Ramos (cell line): ENCODE measurements around the gene C2orf76.
"Not testable (repeated sequence)": the region's sequence is repeated elsewhere in the genome, so short reads cannot be mapped to it uniquely, and the experiment has no call there.

ENCODE experiments used
- in situ Hi-C: fragments of 300-500 bp; cut with MboI; formaldehyde crosslinking; loops from one replicate; pipeline ENCODE4 v1.14.3; 2022; ENCODE audit warnings: low sequenced_read_pairs; ENCODE audit not compliant: unreplicated experiment

The C2orf76 gene

DNA sequence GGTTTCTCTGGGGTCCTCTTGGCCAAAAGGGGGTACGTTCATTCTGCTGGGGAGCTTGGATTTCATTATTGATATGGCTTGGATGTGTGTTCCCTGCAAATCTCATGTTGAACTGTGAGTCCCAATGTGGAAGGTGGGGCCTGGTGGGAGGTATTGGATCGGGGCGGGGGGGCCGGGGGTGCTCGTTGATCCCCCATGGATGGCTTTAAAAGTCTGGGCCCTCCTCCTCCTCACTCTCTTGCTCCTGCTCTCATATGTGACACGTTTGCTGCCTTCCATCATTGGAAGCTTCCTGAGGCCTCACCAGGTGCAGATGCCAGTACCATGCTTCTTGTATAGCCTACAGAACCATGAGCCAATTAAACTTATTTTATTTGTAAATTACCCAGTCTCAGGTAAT is 11.9 kb upstream of the C2orf76 start:
- in situ Hi-C loops, result no loop called here

DNA sequence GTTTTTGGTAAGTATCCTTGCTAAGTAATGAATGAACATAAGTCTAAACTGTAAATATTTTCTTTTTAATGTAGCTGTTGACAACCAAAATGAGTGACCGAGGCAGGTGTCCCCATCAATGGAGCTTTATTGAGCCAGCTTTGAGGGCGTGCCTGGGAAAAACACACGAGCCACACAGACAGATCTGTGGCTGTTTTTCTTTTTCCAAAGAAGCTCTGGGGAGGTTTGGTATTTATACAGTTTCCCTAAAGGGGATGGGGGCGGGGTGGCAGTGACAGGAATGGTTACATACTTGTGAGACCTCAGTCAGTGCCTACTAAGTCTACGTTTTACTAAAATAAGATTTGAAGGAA is 11.3 kb upstream of the C2orf76 start:
- in situ Hi-C loops, result no loop called here

DNA sequence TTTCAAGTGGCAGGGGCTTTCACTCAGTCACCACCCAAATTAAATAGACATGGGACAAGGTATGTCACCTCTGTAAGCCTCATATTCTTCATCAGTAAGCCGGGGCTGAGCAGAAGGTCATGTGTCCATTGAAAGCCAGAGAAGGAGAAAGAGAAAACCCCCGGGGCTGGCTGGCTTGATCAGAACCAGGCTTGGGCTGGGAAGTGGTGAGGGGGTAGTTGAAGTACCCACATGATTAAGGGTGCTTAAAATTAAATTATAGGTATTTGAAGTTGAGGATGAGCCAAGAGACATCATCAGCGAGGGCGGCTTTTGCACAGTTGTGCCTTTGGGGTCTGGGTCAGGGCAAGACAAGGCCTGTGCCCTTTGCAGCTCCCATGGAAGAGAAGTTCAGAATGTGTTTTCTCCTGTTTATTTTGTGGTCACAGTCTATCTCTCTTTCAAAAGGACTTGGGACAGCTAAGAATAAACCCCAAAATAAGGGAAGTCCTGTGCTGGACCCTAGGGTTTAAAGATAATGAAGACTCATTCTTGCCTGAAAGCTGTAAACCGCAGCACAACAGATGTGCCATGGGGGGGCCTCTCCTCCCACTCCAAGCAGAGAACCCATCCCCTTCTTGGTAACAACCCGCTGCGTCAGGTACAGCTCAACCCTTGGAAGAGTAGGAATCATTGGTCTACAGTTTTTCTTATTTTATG is 10.8 kb upstream of the C2orf76 start:
- in situ Hi-C loops, result no loop called here

DNA sequence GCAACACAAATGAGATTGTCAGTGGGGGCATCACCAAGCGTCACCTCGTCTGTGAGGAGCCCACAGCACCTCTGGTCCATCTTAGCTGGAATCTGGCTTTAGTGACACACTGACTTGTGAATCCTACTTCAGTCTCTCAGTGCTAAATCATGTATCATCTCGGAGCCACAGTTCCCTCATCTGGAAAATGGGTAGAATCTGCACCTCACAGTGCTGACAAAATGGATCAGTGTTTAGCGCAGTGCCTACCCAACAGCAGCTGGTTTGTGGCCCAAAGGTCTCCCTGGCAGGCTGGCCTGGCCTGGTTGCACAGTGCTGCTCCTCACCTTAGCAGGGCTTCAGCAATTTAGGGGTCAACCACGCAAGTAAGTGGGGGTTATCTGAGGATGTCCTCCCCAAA is 10.2 kb upstream of the C2orf76 start:
- in situ Hi-C loops, result no loop called here

DNA sequence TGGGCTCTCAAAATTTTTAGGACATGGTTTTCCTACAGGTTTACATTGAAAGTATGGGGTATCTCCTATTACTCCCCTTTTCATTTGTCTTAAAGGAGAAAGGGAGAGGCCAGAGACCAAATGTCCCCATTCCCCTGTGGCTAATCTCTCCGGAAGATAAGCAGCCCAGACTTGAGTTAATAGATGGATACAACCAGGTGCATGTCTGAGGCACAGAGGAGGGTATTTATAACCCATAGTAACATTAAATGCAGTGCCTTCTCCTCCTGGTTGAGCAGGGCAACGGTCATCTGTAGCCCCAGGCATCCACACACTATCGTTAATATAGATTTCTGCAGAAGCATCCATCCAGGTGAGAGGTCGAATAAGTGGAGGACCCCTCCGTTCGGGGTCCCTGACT is 9.8 kb upstream of the C2orf76 start:
- in situ Hi-C loops, result not testable (repeated sequence)

DNA sequence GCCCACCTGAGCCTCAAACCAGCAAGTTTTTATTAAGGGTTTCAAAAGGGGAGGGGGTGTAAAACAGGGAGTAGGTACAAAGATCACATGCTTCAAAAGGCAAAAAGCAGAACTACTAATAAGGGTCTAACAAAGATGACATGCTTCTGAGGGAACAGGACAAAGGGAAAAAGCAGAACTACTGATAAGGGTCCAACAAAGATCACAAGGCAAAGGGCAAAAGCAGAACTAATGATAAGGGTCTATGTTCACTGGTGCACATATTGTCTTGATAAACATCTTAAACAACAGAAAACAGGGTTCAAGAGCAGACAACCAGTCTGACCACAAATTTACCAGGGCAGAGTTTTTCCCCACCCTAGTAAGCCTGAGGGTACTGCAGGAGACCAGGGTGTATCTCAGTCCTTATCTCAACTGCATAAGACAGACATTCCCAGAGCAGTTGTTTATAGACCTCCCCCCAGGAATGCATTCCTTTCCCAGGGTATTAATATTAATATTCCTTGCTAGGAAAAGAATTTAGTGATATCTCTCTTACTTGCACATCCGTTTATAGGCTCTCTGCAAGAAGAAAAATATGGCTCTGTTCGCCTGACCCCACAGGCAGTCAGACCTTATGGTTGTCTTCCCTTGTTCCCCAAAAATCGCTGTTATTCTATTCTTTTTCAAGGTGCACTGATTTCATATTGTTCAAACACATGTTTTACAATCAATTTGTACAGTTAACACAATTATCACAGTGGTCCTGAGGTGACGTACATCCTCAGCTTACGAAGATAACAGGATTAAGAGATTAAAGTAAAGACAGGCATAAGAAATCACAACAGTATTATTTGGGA is 7.5 kb upstream of the C2orf76 start:
- in situ Hi-C loops, result not testable (repeated sequence)

DNA sequence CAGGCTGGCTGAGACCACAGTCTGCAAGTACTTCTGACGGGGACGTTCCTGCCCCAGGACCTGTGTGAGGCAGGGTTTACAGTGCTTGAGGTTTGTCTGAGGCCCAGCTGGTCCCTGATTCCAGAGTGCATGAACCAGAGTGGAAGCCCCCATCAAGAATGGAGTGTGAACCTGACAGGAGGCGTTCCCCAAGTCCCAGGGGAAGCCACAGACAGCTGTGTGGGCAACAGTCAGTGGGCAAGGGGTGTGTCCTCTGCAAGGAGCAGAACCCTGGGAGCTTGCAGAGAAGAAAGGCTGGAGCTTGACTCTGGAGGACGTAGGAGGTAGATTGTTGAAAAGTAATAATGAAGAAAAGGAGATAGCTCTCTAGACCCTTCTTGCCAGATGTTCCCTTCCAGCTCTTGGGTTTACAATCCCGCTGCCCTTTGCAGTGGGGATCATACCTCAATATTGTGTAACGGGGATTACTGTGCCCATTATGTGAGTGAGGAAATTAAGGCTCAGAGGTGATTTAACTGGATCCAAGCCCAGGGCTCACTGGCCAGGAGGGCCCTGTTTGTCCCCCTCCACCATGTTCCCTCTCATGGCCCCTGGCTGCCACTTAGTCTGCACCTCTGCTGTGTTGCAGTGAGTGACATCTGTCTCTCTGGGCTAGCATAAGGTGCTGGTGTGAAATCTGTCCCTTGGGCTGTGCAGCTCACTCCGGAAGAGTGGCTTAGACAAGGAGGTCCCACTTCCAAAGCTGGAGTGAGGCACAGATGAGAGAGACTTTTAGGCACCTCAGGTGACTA is 6.3 kb upstream of the C2orf76 start:
- in situ Hi-C loops, result no loop called here

DNA sequence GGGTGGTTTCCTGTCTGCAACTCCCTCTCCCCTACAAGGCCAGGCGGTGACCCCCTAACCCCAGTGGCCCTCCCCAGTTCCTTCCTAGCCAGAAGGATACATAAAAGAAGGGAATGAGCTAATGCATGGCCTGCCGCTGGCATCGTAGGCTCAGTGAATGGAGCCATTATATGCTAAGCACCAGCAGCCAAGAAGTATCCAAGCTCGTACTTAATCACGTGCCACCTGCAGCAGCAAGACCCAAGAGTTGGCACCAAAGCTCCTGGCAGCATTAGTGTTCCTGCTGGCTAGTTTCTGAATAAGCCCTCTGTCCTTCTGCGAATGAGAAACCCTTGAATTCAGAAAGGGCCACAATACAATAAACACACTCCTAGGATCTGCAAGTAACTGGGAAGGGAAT is 4.5 kb upstream of the C2orf76 start:
- in situ Hi-C loops, result no loop called here

DNA sequence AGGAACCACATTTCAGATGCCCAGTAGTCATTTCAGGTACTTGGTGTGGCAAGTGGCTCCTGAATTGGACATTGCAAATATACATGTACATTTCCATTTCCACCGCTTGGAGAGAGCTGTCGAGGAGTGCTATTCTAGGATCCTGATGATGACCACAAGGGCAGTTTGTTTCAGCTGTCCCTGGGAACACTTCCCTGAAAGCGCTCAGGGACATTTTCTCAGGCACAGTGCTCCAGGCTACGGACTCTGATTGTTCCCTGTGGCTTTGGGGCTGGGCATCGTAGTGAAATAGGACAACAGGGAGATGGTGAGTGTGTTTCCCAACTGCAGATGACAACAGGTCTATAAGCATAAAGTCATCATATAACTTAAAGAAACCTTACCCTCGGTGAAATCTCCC is 3.2 kb upstream of the C2orf76 start:
- in situ Hi-C loops, result no loop called here

DNA sequence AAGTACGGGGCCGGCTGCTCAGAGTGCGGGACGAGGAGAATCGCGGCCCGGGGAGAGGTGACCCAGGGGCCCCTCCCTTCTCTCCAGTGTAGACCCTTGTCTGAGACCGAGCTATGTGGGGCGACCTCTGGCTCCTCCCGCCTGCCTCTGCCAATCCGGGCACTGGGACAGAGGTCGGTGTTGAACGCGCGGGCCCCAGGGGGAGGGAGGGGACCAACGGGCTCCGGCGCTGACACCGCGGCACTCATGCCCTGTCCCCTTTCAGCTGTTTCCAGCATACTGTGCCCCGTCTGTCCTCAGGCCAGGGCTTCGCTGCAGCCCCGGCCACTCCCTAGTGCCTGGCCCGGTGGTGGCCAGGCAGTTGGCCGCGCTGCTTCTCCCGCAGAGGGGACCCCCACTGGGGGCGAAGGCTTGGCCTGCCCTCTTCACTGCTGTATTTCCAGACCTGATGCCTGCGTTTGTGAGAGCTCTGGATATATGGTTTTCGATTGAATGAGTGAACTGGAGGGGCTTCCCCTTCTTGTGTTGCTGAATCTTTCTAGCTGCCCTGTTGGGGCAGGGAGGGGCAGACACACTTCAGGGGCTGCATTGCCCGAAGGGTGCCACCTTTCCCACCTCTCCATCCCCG is 952 bp upstream of the C2orf76 start:
- in situ Hi-C loops, result no loop called here

DNA sequence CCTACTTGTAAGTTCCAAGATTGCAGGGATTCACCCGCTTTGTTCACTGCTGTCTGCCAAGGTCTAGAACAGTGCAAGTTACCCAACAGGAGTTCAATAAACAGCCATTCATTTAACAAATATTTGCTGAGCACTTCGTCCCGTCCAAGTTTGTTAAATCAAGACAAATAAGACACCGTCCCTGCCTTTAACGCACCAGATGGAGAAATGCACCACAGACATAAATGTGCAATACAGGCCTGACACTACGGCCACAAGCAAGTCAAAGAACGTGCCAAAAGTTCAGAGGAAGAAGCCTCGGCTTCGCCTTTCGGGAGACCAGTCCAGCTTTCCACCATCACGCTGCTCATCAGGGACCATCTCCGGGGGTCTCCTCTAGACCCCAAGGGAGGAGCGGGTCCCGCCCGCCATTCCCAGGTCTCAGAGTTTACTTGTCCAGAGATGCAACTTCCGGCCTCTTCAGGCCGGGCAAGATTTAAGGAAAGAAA is 429 bp downstream of the C2orf76 start:
- in situ Hi-C loops, result no loop called here

DNA sequence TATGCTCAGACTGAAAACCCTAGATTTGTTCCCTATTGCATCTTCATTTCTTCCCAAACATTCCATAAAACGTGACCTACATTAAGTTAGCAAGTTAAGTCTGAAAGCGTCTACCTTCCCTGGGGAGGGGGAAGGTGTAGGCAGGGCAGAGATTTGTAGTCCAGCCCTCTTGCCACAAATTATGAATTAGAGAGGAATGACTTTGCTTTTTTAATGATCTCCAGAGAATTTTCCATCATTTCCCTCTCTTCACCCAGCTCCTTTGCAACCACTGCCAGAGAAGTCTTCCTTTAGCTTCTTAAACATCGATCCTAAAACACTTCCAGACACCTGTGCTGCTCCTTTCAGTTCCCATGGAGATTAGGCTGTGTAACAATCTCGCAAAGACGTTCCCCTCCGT is 1.2 kb downstream of the C2orf76 start:
- in situ Hi-C loops, result no loop called here

DNA sequence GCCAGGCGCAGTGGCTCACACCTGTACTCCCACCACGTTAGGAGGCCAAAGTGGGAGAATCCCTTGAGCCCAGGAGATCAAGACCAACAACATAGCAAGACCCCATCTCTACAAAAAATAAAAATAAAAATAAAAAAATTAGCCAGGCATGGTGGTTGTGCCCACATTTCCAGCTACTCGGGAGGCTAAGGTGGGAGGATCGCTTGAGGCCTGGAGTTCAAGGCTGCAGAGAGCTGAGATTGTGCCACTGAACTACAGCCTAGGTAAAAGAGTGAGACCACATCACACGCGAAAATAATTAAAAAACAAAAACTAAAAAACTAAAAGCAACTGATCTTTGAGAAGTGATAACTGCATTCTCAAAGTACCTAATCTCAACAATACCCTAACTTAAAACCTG is 1.8 kb downstream of the C2orf76 start:
- in situ Hi-C loops, result no loop called here

DNA sequence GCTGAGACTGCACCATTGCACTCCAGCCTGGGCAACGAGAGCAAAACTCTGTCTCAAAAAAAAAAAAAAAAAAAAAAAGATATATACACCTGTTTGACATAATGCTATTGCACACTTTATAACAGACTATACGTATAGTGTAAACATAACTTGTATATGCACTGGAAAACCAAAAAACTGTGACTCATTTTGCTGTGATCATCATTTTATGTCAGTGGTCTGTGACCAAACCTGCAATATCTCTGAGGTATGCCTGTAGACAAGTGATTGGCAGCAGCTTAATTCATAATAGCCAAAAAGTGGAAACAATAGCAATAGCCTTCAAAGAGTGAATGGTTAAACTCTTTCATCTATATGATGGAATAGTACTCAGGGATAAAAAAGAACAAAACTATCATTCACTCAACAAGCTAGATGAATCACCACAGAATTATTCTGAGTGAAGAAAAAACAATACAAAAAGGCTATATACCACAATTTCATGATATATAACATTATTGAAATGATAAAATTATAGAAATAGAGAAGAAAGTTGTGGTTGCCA is 6.1 kb downstream of the C2orf76 start:
- in situ Hi-C loops, result no loop called here

DNA sequence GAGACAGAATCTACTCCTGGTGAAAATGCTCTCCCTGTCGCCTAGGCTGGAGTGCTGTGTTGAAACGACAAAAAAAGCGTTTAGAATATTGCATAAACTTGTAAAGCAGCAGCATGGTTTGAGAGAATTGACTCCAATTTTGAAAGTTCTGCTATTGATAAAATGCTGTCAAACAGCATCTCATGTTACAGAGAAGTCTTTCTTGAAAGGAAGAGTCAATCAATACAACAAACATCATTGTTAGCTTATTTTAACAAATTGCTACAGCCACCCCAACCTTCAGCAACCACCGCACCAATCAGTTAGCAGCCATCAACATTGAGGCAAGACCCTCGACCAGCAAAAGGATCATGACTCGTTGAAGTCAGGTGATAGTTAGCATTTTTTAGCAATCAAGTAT is 6.9 kb downstream of the C2orf76 start:
- in situ Hi-C loops, result no loop called here

DNA sequence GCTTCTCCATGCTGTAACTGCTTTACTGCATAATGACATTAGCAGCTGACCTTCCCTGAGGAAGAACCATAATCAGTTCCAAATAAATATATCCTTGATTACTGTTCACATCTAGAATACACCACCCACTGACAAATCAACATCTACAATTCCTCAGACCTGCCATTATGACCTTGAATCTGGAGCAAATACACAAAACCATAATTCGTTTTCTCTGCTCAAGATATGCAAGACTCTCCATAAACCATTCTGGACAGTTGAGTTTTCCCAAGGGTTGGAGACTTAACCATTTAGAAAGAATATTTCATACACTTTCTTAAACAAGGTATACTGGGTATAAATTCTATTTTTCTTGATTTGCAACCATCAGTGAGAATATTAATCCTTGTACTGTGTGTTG is 11.8 kb downstream of the C2orf76 start:
- in situ Hi-C loops, result no loop called here

DNA sequence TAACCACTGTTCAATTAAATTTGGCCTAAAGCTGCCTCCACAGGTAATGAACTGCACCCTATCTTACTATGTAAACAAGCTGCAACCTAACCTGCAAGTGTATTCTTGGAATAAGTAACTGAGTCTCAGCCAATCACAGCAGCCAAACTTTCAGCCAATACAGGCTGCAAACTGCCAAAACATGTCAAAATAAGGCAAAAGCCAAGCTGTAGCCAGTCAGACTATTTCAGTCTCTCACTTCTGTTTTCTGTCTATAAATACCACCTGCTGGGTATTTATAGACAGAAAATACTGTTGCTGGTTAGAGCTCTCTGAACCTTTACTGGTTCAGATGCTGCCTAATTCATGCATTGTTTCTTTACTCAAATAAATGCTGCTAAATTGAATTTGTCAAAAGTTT is 14.3 kb downstream of the C2orf76 start:
- in situ Hi-C loops, result no loop called here

DNA sequence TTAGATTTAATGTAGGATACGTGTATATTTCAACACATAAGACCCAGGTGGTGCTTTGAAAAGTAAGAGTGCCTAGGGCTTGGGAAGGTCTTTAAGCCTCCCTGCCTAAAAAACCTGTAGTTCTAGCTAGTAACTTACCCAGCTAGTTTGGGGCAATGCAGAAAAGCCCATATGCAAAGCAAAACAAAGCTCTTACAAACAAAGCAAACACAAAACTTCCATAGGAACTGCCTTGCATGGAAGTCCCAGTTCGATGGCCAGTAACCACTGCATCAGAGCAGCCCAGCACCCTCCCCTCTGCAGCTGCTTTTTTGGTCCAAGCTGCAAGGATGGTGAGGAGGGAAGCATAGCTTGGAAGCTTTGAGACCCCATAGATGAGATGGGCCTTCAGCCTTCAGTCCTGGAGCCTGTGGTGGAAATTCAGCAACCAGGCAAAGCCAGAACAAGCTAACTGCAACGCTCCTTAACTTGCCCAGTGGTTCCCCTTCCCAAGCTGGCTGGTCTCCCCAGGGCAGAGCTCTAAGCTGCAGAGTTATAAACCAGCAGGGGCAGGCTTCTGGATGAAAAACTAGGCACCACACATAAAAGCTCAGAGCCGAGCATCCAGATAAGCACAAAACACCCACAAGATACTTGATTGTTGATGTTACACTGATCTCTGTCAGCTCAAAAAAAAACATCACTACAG is 16.2 kb downstream of the C2orf76 start:
- in situ Hi-C loops, result no loop called here

DNA sequence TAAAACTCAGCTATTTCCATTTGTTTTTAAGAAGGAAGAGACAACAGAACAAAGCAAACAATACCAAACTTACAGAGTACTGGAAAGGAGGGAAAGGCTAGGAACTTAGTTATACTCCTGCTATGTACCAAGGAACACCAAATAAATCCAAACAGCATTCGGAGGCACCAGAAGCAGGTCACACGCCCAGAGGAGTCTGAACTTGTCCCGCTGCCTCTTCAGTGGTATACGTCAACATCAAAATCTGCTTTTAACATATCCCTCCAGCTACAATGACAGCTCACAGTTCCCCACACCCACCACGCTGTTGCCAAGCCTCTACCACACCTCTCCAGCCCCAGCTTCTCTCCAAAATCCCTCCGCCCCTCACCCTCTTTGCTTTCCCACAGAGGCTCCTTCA is 17.3 kb downstream of the C2orf76 start:
- in situ Hi-C loops, result no loop called here

DNA sequence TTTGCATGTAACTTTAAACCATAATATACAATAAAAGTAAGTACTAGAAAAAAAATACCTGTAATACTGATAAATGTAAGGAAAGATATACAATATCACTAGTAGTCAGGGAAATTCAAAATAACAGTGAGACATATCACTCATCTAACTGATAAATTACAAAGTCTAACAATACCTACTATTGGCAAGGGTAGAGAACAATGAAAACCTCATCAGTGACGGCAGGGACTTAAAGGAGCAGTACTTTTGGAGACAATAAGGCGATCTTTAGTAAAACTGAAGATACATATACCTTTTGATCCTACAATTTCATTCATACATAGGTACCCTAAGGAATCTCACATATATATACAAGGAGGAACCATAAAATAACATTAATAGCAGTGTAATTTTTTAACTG is 24.9 kb downstream of the C2orf76 start:
- in situ Hi-C loops, result no loop called here
